ENCODE measurements around the gene MAP3K1. TPM values are rescaled to one million over a fixed set of nuclear protein-coding genes. Genes with fewer than 3 reads are reported as not detected.

The MAP3K1 gene
- total and polyA plus RNA-seq, 3 experiments from 2014 or later = 18.1 to 34.6 (median 18.7) TPM

DNA sequence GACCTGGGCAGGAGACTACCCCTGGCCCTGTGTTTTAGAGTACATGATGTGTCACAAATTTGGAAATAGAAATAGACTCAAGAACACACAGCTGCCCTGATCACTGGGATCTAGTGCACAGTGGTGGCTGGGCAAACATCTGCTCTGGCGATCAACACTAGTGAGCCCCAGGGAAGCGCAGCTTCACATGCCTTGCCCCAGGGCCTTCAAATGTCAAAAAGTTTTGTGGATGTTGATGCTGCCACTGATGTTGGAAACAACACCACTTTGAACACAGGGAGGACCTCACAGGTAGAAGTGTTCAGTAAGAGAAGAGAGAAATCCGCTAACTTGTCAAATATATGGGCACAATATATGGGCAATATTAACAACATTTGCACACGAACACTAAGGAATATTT lies 7.1 kb upstream of the MAP3K1 start:
- Histone ChIP-seq H3K4me1 (ENCODE audit: insufficient read depth, low read length) (no peaks in the 10 kb centered on the region), H3K36me3 (ENCODE audit: insufficient read depth, low read length) (no peaks in the 10 kb centered on the region), H3K4me3 (ENCODE audit: low read length) (no peak overlapping the region), H3K27ac (ENCODE audit: low read depth, low read length) (no peak overlapping the region), H3K9me3 (ENCODE audit: low read length) (no peaks in the 10 kb centered on the region), H3K27me3 (ENCODE audit: insufficient read depth, low read length, poor library complexity, severe bottlenecking) (no peaks in the 10 kb centered on the region)
- Mint-ChIP-seq H3K4me3 (no peak overlapping the region), H3K27me3 (no peaks in the 10 kb centered on the region), H3K4me1 (peaks cover 7 to 14% (median 12%) of the 10 kb centered on the region in 3 donors), H3K9me3 (no peaks in the 10 kb centered on the region), H3K27ac (no peak overlapping the region), H3K36me3 (no peaks in the 10 kb centered on the region)
- no peak for DNase-seq
- POLR2A ChIA-PET = no interaction called here
- CTCF ChIA-PET = no interaction called here

- Histone ChIP-seq H3K27ac (ENCODE audit: low read depth, low read length) (no peak overlapping the region), H3K9me3 (ENCODE audit: low read length) (no peaks in the 10 kb centered on the region), H3K27me3 (ENCODE audit: insufficient read depth, low read length, poor library complexity, severe bottlenecking) (no peaks in the 10 kb centered on the region), H3K4me3 (ENCODE audit: low read length) (no peak overlapping the region), H3K4me1 (ENCODE audit: insufficient read depth, low read length) (peaks cover 7% of the 10 kb centered on the region), H3K36me3 (ENCODE audit: insufficient read depth, low read length) (no peaks in the 10 kb centered on the region)
- H3K4me1 Mint-ChIP-seq = peaks cover 7 to 14% (median 14%) of the 10 kb centered on the region in 3 donors
- H3K27me3 Mint-ChIP-seq = peaks cover 0 to 4% of the 10 kb centered on the region in 2 donors
- no peak for DNase-seq
- ChIA-PET POLR2A (no interaction called here), CTCF (no interaction called here)
- H3K9me3 Mint-ChIP-seq = no peaks in the 10 kb centered on the region
- no peak overlapping the region for H3K27ac Mint-ChIP-seq
- H3K4me3 Mint-ChIP-seq = no peak overlapping the region
- peaks cover 0 to 9% (median 0%) of the 10 kb centered on the region in 3 donors for H3K36me3 Mint-ChIP-seq
Measured at GRCh38 chr5:56810826-56811225, 4.5 kb upstream of the MAP3K1 start.

DNA sequence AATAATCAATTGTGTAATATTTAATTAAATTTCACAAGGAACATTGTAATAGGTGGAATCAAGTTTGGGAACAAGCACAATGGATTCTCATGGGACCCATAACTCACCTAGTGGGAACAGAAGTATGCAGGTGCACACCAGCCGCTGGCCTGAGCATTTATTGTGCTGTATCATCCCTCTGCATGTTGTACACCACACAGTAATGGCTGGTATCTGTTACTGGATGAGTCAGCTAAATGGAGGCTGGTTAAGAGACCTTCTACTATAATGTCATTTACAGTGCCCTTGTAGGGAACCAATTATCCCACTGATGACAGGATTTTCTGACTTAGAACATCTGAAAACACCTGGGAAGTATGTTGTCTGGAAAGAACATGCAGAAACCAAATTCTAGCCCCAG lies 3.2 kb upstream of the MAP3K1 start:
- Mint-ChIP-seq H3K27ac (no peak overlapping the region), H3K4me1 (peaks cover 9 to 18% (median 16%) of the 10 kb centered on the region in 3 donors), H3K4me3 (peak overlapping the region in 2 of 7 donors; percentile 18 to 98), H3K27me3 (peaks cover 0 to 4% of the 10 kb centered on the region in 2 donors), H3K9me3 (no peaks in the 10 kb centered on the region), H3K36me3 (peaks cover 0 to 11% (median 0%) of the 10 kb centered on the region in 3 donors)
- ChIA-PET POLR2A (no interaction called here), CTCF (no interaction called here)
- no peak for DNase-seq
- Histone ChIP-seq H3K4me1 (ENCODE audit: insufficient read depth, low read length) (peaks cover 8% of the 10 kb centered on the region), H3K27ac (ENCODE audit: low read depth, low read length) (no peak overlapping the region), H3K36me3 (ENCODE audit: insufficient read depth, low read length) (no peaks in the 10 kb centered on the region), H3K4me3 (ENCODE audit: low read length) (no peak overlapping the region), H3K9me3 (ENCODE audit: low read length) (no peaks in the 10 kb centered on the region), H3K27me3 (ENCODE audit: insufficient read depth, low read length, poor library complexity, severe bottlenecking) (no peaks in the 10 kb centered on the region)

- H3K36me3 ChIP-seq (ENCODE audit: insufficient read depth, low read length) = no peaks in the 10 kb centered on the region
- H3K4me1 ChIP-seq (ENCODE audit: insufficient read depth, low read length) = peaks cover 18% of the 10 kb centered on the region
- H3K27ac Mint-ChIP-seq = peak overlapping the region in 4 of 8 donors; percentile 31 to 87 (median 48)
- peaks cover 19 to 29% (median 27%) of the 10 kb centered on the region in 3 donors for H3K4me1 Mint-ChIP-seq
- H3K9me3 Mint-ChIP-seq = no peaks in the 10 kb centered on the region
- H3K27me3 ChIP-seq (ENCODE audit: insufficient read depth, low read length, poor library complexity, severe bottlenecking) = no peaks in the 10 kb centered on the region
- H3K9me3 ChIP-seq (ENCODE audit: low read length) = no peaks in the 10 kb centered on the region
- POLR2A ChIA-PET = interaction anchor here (0.5 kb wide), 1 partner anchor 117 kb away, joined by 6 read pairs; no protein-coding TSS in a partner anchor
- H3K27me3 Mint-ChIP-seq = peaks cover 0 to 4% of the 10 kb centered on the region in 2 donors
- peak overlapping the region in 6 of 7 donors; percentile 26 to 98 (median 76) for H3K4me3 Mint-ChIP-seq
- no peak overlapping the region for H3K4me3 ChIP-seq (ENCODE audit: low read length)
- H3K27ac ChIP-seq (ENCODE audit: low read depth, low read length) = no peak overlapping the region
- peaks cover 0 to 12% (median 0%) of the 10 kb centered on the region in 3 donors for H3K36me3 Mint-ChIP-seq
- no peak for DNase-seq
- CTCF ChIA-PET = no interaction called here
Measured at GRCh38 chr5:56813302-56813701, 2.0 kb upstream of the MAP3K1 start.

- CTCF ChIA-PET = interaction anchor here (1.2 to 1.9 kb wide), 2 partner anchors 12 to 23 kb away, joined by 3 to 5 read pairs; no protein-coding TSS in a partner anchor
Measured at GRCh38 chr5:56814361-56814962, 887 bp upstream of the MAP3K1 start.

DNA sequence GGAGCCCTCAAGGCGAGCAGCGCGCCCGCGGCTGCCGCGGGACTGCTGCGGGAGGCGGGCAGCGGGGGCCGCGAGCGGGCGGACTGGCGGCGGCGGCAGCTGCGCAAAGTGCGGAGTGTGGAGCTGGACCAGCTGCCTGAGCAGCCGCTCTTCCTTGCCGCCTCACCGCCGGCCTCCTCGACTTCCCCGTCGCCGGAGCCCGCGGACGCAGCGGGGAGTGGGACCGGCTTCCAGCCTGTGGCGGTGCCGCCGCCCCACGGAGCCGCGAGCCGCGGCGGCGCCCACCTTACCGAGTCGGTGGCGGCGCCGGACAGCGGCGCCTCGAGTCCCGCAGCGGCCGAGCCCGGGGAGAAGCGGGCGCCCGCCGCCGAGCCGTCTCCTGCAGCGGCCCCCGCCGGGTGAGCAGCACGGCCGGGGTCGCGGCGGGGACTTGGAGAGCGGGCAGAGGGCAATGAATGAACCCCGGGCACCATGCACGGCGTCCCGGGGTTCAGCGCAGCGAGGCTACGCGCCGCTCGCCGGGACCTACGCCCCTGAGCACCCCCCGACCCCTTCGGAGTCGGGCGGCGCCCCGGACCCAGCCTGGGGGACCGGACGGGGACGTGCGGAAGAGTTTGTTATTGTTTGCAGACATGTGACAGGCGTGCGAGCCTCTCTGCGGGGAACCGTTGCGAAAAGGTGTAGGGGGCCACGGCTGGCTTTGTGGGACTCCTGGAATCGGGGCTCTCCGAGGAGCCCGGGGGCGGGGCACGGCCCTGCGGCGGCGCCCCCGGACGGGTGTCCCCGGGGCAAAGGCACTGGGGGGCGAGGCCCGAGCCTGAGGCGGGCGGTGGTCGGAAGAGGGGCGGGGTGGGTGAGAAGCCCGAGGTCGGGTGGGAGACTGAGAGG lies 553 bp downstream of the MAP3K1 start:
- Mint-ChIP-seq H3K27me3 (peaks cover 0 to 4% of the 10 kb centered on the region in 2 donors), H3K4me3 (peak overlapping the region; percentile 92 to 98 (median 94)), H3K4me1 (peaks cover 39 to 52% (median 51%) of the 10 kb centered on the region in 3 donors), H3K36me3 (peaks cover 0 to 15% (median 3%) of the 10 kb centered on the region in 3 donors), H3K27ac (peak overlapping the region; percentile 21 to 95 (median 79)), H3K9me3 (no peaks in the 10 kb centered on the region)
- peak overlapping the region; percentile 84 for H3K4me3 ChIP-seq (ENCODE audit: low read length)
- H3K27me3 ChIP-seq (ENCODE audit: insufficient read depth, low read length, poor library complexity, severe bottlenecking) = no peaks in the 10 kb centered on the region
- POLR2A ChIA-PET = interaction anchor here (1.2 kb wide), 1 partner anchor 135 kb away, joined by 5 read pairs; no protein-coding TSS in a partner anchor
- CTCF ChIA-PET = interaction anchor here (1.9 kb wide), 1 partner anchor 22 kb away, joined by 5 read pairs; no protein-coding TSS in a partner anchor
- peaks cover 36% of the 10 kb centered on the region for H3K4me1 ChIP-seq (ENCODE audit: insufficient read depth, low read length)
- H3K27ac ChIP-seq (ENCODE audit: low read depth, low read length) = peak overlapping the region; percentile 72
- no peaks in the 10 kb centered on the region for H3K36me3 ChIP-seq (ENCODE audit: insufficient read depth, low read length)
- DNase-seq = peak; percentile 26 to 67 (median 46)
- H3K9me3 ChIP-seq (ENCODE audit: low read length) = no peaks in the 10 kb centered on the region

More at GRCh38 chr5:56814361-56814962, 887 bp upstream of the MAP3K1 start:
- Mint-ChIP-seq H3K36me3 (peaks cover 0 to 12% (median 0%) of the 10 kb centered on the region in 3 donors), H3K27me3 (peaks cover 0 to 4% of the 10 kb centered on the region in 2 donors), H3K9me3 (no peaks in the 10 kb centered on the region), H3K4me3 (peak overlapping the region; percentile 92 to 98 (median 93)), H3K27ac (peak overlapping the region; percentile 87 to 99 (median 95)), H3K4me1 (peaks cover 28 to 40% (median 38%) of the 10 kb centered on the region in 3 donors)
- POLR2A ChIA-PET = interaction anchor here (1.0 kb wide), 1 partner anchor 11 kb away, joined by 4 read pairs; no protein-coding TSS in a partner anchor
- Histone ChIP-seq H3K27ac (ENCODE audit: low read depth, low read length) (peak overlapping the region; percentile 76), H3K27me3 (ENCODE audit: insufficient read depth, low read length, poor library complexity, severe bottlenecking) (no peaks in the 10 kb centered on the region), H3K4me3 (ENCODE audit: low read length) (peak overlapping the region; percentile 94), H3K36me3 (ENCODE audit: insufficient read depth, low read length) (no peaks in the 10 kb centered on the region), H3K9me3 (ENCODE audit: low read length) (no peaks in the 10 kb centered on the region), H3K4me1 (ENCODE audit: insufficient read depth, low read length) (peaks cover 25% of the 10 kb centered on the region)
- DNase-seq = peak in 4 of 5 donors; percentile 36 to 58 (median 40)

DNA sequence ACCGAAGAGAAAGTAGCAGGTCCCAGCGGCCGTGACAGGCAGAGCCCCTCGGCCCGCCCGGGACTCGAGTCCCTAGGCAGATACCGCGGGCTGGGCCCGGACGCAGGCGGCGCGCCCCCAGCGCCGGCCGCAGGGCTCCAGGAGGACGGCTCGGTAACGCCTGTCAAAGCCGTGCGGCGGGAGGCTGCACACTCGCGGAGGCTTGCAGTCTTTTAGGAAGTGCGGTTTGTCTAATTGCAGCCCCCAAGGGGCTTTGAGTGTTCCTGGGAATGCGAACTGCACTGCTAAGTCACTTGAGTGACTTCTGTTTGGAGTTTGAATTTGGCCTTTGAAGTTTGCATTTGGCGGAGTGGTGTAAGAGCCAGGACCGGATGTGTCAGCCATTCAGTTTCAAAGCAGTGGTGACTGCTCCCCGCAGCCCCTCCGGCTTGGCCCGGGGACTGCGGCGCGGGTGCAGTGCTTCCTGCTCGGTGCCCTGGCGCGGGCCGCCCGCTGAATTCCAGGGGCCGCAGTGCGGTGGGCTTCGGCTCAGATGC lies 1.3 kb downstream of the MAP3K1 start:
- Mint-ChIP-seq H3K4me3 (peak overlapping the region; percentile 86 to 98 (median 94)), H3K36me3 (peaks cover 0 to 18% (median 3%) of the 10 kb centered on the region in 3 donors), H3K4me1 (peaks cover 43 to 59% (median 58%) of the 10 kb centered on the region in 3 donors), H3K9me3 (no peaks in the 10 kb centered on the region), H3K27ac (peak overlapping the region; percentile 86 to 98 (median 94)), H3K27me3 (peaks cover 0 to 4% of the 10 kb centered on the region in 2 donors)
- ChIA-PET POLR2A (no interaction called here), CTCF (no interaction called here)
- Histone ChIP-seq H3K27ac (ENCODE audit: low read depth, low read length) (peak overlapping the region; percentile 72), H3K9me3 (ENCODE audit: low read length) (no peaks in the 10 kb centered on the region), H3K36me3 (ENCODE audit: insufficient read depth, low read length) (no peaks in the 10 kb centered on the region), H3K4me3 (ENCODE audit: low read length) (peak overlapping the region; percentile 84), H3K4me1 (ENCODE audit: insufficient read depth, low read length) (peaks cover 36% of the 10 kb centered on the region), H3K27me3 (ENCODE audit: insufficient read depth, low read length, poor library complexity, severe bottlenecking) (no peaks in the 10 kb centered on the region)
- peak; percentile 50 to 73 (median 61) for DNase-seq

Data from CD8-positive, alpha-beta memory T cell (primary cell).